ENCODE results near the gene SMAD6. TPM values are rescaled to one million over a fixed set of nuclear protein-coding genes. Genes with fewer than 3 reads are reported as not detected.
A peak's percentile ranks its signal among the peaks of the same experiment; 100 is the strongest.
"Not testable (repeated sequence)": the region's sequence is repeated elsewhere in the genome, so short reads cannot be mapped to it uniquely, and the experiment has no call there.

Gene SMAD6
- total and polyA plus RNA-seq, 2 experiments from 2014 or later: 26.6 to 35.4 TPM

- H4K20me1 ChIP-seq (ENCODE audit: insufficient read depth, poor library complexity, severe bottlenecking): no peaks in the 10 kb centered on the region
- 84% methylated on average over 1 of the region's 1 CpG for WGBS (ENCODE audit: low lambda C conversion rate, missing lambda C conversion rate)
- no peaks in the 10 kb centered on the region for H3K36me3 ChIP-seq (replicated peaks; ENCODE audit: insufficient read depth, low read depth)
- no peak overlapping the region for H2AFZ ChIP-seq
- TF ChIP-seq EZH2 (IDR thresholded peaks at IDR 0.05; ENCODE audit: borderline replicate concordance) (no peak), CTCF (IDR thresholded peaks at IDR 0.05; ENCODE audit: poor library complexity) (no peak), EZH2phosphoT487 (IDR thresholded peaks at IDR 0.05; ENCODE audit: low read depth, severe bottlenecking, unreplicated experiment) (no peak)
- H3K4me1 ChIP-seq (ENCODE audit: insufficient read depth): peaks cover 28% of the 10 kb centered on the region
- H3K4me3 ChIP-seq: no peak overlapping the region
- H3K4me2 ChIP-seq: no peak overlapping the region
- H3K79me2 ChIP-seq: no peaks in the 10 kb centered on the region
- H3K9me3 ChIP-seq (ENCODE audit: low read depth): no peaks in the 10 kb centered on the region
- no peak overlapping the region for H3K27ac ChIP-seq
- no peak for DNase-seq (ENCODE audit: low spot score)
- no peaks in the 10 kb centered on the region for H3K9me2 ChIP-seq (replicated peaks; ENCODE audit: insufficient read depth)
- H3K27me3 ChIP-seq: no peaks in the 10 kb centered on the region
Measured at GRCh38 chr15:66682865-66683264, 19.2 kb upstream of the SMAD6 start.

GRCh38 chr15:66684136-66684681, 17.8 kb upstream of the SMAD6 start:
- DNase-seq (ENCODE audit: low spot score): no peak
- no peaks in the 10 kb centered on the region for H3K9me3 ChIP-seq (ENCODE audit: low read depth)
- H2AFZ ChIP-seq: no peak overlapping the region
- no peaks in the 10 kb centered on the region for H3K27me3 ChIP-seq
- no peak overlapping the region for H3K4me3 ChIP-seq
- no peaks in the 10 kb centered on the region for H3K79me2 ChIP-seq
- no peaks in the 10 kb centered on the region for H3K9me2 ChIP-seq (replicated peaks; ENCODE audit: insufficient read depth)
- peaks cover 18% of the 10 kb centered on the region for H3K4me1 ChIP-seq (ENCODE audit: insufficient read depth)
- no peaks in the 10 kb centered on the region for H3K36me3 ChIP-seq (replicated peaks; ENCODE audit: insufficient read depth, low read depth)
- H3K4me2 ChIP-seq: no peak overlapping the region
- H3K27ac ChIP-seq: no peak overlapping the region
- H4K20me1 ChIP-seq (ENCODE audit: insufficient read depth, poor library complexity, severe bottlenecking): no peaks in the 10 kb centered on the region
- TF ChIP-seq EZH2 (IDR thresholded peaks at IDR 0.05; ENCODE audit: borderline replicate concordance) (no peak), EZH2phosphoT487 (IDR thresholded peaks at IDR 0.05; ENCODE audit: low read depth, severe bottlenecking, unreplicated experiment) (no peak), CTCF (IDR thresholded peaks at IDR 0.05; ENCODE audit: poor library complexity) (no peak)

- H4K20me1 ChIP-seq (ENCODE audit: insufficient read depth, poor library complexity, severe bottlenecking): no peaks in the 10 kb centered on the region
- WGBS (ENCODE audit: low lambda C conversion rate, missing lambda C conversion rate): 95% methylated on average over 5 of the region's 5 CpGs
- H2AFZ ChIP-seq: no peak overlapping the region
- no peaks in the 10 kb centered on the region for H3K79me2 ChIP-seq
- H3K4me1 ChIP-seq (ENCODE audit: insufficient read depth): peaks cover 3% of the 10 kb centered on the region
- peak; percentile 25 for TF ChIP-seq CTCF (IDR thresholded peaks at IDR 0.05; ENCODE audit: poor library complexity)
- TF ChIP-seq EZH2 (IDR thresholded peaks at IDR 0.05; ENCODE audit: borderline replicate concordance): no peak
- no peak for DNase-seq (ENCODE audit: low spot score)
- no peaks in the 10 kb centered on the region for H3K27me3 ChIP-seq
- H3K27ac ChIP-seq: no peak overlapping the region
- no peaks in the 10 kb centered on the region for H3K36me3 ChIP-seq (replicated peaks; ENCODE audit: insufficient read depth, low read depth)
- no peaks in the 10 kb centered on the region for H3K9me2 ChIP-seq (replicated peaks; ENCODE audit: insufficient read depth)
- no peak overlapping the region for H3K4me2 ChIP-seq
- H3K4me3 ChIP-seq: no peak overlapping the region
- no peaks in the 10 kb centered on the region for H3K9me3 ChIP-seq (ENCODE audit: low read depth)
Measured at GRCh38 chr15:66685638-66686150, 16.3 kb upstream of the SMAD6 start.

- H3K4me1 ChIP-seq (ENCODE audit: insufficient read depth): peaks cover 11% of the 10 kb centered on the region
- not testable (repeated sequence) for H3K27ac ChIP-seq; H3K4me3 ChIP-seq; H3K27me3 ChIP-seq; H4K20me1 ChIP-seq (ENCODE audit: insufficient read depth, poor library complexity, severe bottlenecking); H2AFZ ChIP-seq; H3K9me2 ChIP-seq (replicated peaks; ENCODE audit: insufficient read depth); H3K9me3 ChIP-seq (ENCODE audit: low read depth); H3K36me3 ChIP-seq (replicated peaks; ENCODE audit: insufficient read depth, low read depth); H3K79me2 ChIP-seq; H3K4me2 ChIP-seq; DNase-seq (ENCODE audit: low spot score)
- 93% methylated on average over 7 of the region's 7 CpGs for WGBS (ENCODE audit: low lambda C conversion rate, missing lambda C conversion rate)
Measured at GRCh38 chr15:66690912-66691311, 11.1 kb upstream of the SMAD6 start.

Measured in hepatocyte (in vitro differentiated cells).